ENCODE data around the gene SUPT20H. TPM values are rescaled to one million over a fixed set of nuclear protein-coding genes. Genes with fewer than 3 reads are reported as not detected.

SUPT20H gene
- total RNA-seq, 1 experiment from 2014 or later = 16.8 TPM

- H3K36me3 ChIP-seq (ENCODE audit: low read depth, low read length) = peaks cover 10% of the 10 kb centered on the region; the same call in 1 of the 2 replicates
- H2AFZ ChIP-seq (ENCODE audit: low read length) = no peak overlapping the region
- no peaks in the 10 kb centered on the region for H3K9me3 ChIP-seq (ENCODE audit: low read length)
- BruUV-seq (replicated peaks) = no TSS peak
- H3K27ac ChIP-seq (ENCODE audit: low read length) = no peak overlapping the region
- no peaks in the 10 kb centered on the region for H3K79me2 ChIP-seq (ENCODE audit: low read length)
- no peaks in the 10 kb centered on the region for H3K27me3 ChIP-seq (ENCODE audit: low read length)
- H3K4me1 ChIP-seq (ENCODE audit: insufficient read depth, low read length) = no peaks in the 10 kb centered on the region
- no peaks in the 10 kb centered on the region for H3F3A ChIP-seq (ENCODE audit: low read length, unreplicated experiment)
- intact Hi-C loops (cut with micrococcal nuclease) = no loop called here
- ATAC-seq (no peak), DNase-seq (no peak)
- no peaks in the 10 kb centered on the region for H4K20me1 ChIP-seq (ENCODE audit: low read length)
- CTCF ChIA-PET = no interaction called here
- H3K9me2 ChIP-seq (replicated peaks; ENCODE audit: low read length) = no peaks in the 10 kb centered on the region
- TF ChIP-seq EZH2phosphoT487 (IDR thresholded peaks at IDR 0.05; ENCODE audit: borderline replicate concordance, low read length) (no peak), CTCF (conservative IDR thresholded peaks at IDR 0.05; ENCODE audit: low read depth, low read length) (no peak), EZH2 (IDR thresholded peaks at IDR 0.05; ENCODE audit: low read length, unreplicated experiment) (no peak)
- H3K9ac ChIP-seq (ENCODE audit: low read length) = no peak overlapping the region
- POLR2A ChIA-PET (ENCODE audit: unreplicated experiment) = no interaction called here
- H3K4me3 ChIP-seq (ENCODE audit: low read length) = no peak overlapping the region
- no peak overlapping the region for H3K4me2 ChIP-seq (ENCODE audit: low read length)
Measured at GRCh38 chr13:36959456-36960116, 99.9 kb downstream of the SUPT20H start.

Other genes starting within 250 kb of the SUPT20H start
- gene RFXAP, start 240.5 kb downstream of the SUPT20H start, total RNA-seq (2014; rRNA removed) = 1.2 and 2.8 TPM in 2 replicates
- gene SMAD9, start 139.4 kb downstream of the SUPT20H start, total RNA-seq (2014; rRNA removed) = 0.75 and 0.87 TPM in 2 replicates
- gene ALG5, start 60.3 kb downstream of the SUPT20H start, total RNA-seq (2014; rRNA removed) = 17.9 and 19.7 TPM in 2 replicates
- 29.9 and 43.6 TPM in 2 replicates for gene EXOSC8, start 58.9 kb downstream of the SUPT20H start, total RNA-seq (2014; rRNA removed)
- not detected in 2 replicates for gene CSNK1A1L, start 46.0 kb upstream of the SUPT20H start, total RNA-seq (2014; rRNA removed)